GM19035 (cell line): ENCODE results near the gene COG3.
"Not testable (repeated sequence)": the region's sequence is repeated elsewhere in the genome, so short reads cannot be mapped to it uniquely, and the experiment has no call there.

Source experiments
- ATAC-seq: cut with Tn5 transposase; IDR thresholded peaks from one replicate; pipeline ENCODE4 v1.9.1; 2021; ENCODE audit not compliant: unreplicated experiment

COG3 gene, protein sequence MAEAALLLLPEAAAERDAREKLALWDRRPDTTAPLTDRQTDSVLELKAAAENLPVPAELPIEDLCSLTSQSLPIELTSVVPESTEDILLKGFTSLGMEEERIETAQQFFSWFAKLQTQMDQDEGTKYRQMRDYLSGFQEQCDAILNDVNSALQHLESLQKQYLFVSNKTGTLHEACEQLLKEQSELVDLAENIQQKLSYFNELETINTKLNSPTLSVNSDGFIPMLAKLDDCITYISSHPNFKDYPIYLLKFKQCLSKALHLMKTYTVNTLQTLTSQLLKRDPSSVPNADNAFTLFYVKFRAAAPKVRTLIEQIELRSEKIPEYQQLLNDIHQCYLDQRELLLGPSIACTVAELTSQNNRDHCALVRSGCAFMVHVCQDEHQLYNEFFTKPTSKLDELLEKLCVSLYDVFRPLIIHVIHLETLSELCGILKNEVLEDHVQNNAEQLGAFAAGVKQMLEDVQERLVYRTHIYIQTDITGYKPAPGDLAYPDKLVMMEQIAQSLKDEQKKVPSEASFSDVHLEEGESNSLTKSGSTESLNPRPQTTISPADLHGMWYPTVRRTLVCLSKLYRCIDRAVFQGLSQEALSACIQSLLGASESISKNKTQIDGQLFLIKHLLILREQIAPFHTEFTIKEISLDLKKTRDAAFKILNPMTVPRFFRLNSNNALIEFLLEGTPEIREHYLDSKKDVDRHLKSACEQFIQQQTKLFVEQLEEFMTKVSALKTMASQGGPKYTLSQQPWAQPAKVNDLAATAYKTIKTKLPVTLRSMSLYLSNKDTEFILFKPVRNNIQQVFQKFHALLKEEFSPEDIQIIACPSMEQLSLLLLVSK

DNA sequence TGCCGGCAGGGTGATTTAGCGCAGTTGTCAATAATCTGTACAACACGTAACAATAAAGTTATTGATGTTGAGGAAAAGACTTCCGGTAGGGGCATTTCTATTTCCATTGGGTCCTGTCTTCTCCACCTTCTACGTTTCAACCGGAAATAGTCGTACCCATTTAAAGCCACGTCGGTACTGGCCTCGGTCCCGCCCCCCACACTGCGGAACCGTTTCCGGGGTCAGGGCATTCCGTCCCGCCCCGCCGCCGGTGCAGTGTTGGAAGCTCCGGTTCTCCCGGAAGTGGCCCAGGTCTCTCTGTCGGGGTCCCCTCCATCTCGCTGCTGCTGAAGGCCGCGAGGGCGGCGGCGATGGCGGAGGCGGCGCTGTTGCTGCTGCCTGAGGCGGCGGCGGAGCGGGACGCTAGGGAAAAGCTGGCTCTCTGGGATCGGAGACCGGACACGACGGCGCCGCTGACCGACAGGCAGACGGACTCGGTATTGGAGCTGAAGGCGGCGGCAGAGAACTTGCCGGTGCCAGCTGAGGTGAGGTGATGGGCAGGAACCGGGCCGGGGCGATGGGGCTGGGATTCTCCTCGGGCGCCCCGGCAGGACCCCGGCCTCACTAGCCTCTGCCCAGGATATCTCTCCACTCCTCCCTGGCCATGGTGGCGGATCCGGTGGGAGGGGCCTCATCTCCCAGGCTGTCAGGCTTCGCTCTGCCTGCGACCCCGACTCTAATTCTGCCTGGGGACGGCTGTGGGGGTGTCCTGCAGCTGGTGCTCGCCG lies at the start of gene COG3:
Gene COG3 (plus strand): TSS at position 253 of the 767 bp plus-strand sequence. CDS start 98 bp downstream, at position 351.
- peak; percentile 95 for ATAC-seq

DNA sequence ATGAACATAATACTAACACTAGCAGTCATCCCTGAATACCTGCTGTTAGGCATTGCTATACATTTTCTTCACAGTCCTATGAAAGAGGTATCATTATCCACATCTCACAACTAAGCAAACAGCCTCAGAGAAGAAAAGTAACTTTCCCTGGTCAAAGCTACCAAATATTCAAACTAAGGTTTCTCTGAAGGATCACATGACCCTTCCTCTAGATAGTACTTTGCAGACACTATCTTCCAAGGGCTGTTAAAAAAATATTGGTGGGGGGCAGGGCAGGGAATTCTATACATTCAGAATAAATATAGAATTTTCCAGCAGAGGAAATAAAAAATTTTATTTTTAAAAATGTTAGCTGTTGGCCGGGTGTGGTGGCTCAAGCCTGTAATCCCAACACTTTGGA lies 49.6 kb upstream of the COG3 start:
- ATAC-seq: no peak

DNA sequence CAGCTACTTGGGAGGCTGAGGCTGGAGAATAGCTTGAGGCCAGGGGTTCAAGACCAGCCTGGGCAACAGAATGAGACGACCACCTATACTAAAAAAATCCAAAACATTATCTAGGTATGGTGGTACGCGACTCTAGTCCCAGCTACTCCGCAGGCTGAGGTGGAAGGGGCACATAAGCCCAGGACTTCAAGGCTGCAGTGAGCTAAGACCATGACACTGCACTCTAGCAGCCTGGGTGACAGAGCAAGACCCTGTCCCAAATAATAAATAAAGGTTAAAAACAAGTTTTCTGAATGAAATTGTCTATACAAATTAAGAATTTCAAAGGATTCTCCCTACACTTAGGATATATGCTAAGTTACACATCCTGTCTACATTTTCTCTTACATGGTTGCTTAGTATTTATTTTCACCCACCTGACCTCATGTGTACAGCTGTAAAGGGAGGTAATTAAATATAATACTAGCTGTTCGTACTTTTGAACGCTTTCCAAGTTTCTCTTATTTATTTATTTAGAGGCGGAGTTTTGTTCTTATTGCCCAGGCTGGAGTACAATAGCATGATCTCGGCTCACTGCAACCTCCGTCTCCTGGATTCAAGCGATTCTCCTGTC lies 48.1 kb upstream of the COG3 start:
- no peak for ATAC-seq

DNA sequence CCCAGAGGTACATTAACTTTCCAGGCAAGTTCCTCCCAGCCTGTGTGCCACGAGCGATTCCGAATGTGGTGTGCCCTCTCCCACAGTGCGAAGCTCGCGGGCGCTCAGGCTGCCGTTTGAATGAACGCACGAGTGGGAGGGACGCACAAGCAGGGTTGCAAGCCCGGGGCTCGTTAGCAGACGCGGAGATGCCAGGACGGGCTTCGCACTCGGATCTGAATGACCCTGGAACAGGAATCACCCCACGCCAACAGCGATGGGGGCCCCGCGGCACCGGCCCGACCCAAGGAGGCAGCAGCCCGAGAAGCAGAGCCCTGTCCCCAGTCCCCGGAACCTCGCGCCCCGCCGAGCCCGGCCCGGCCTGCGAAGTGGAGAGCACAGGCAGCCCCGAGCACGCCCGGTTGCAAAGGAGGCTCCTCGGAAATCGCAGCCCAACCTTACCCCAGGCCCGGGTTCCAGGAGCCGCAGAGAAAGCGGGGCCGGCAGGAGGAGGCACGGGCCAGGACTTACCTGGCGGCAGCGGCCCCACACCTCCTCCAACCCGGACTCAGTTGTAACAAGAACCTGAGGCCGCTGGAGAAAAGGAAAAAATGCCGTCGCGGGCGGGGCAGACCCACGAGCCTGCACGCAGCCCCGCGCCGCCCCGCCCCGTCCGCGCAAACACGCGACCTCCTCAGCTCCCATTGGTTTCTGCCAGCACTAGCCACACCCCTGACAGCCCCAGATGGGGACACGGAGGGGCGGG lies 46.8 kb upstream of the COG3 start, which contains the start of gene SLC25A30:
Gene SLC25A30 (minus strand): TSS at position 584 of the 745 bp plus-strand sequence. CDS start 6,948 bp downstream, outside the sequence.
- ATAC-seq: peak; percentile 93

DNA sequence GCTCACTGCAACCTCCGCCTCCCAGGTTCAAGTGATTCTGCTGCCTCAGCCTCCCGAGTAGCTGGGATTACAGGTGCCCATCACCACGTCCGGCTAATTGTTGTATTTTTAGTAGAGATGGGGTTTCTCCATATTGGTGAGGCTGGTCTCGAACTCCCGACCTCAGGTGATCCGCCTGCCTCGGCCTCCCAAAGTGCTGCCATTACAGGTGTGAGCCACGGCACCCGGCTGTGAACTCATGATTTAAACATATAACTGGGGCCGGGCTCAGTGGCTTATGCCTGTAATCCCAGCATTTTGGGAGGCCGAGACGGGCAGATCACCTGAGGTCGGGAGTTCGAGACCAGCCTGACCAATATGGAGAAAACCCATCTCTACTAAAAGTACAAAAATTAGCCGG lies 45.4 kb upstream of the COG3 start:
- not testable (repeated sequence) for ATAC-seq

DNA sequence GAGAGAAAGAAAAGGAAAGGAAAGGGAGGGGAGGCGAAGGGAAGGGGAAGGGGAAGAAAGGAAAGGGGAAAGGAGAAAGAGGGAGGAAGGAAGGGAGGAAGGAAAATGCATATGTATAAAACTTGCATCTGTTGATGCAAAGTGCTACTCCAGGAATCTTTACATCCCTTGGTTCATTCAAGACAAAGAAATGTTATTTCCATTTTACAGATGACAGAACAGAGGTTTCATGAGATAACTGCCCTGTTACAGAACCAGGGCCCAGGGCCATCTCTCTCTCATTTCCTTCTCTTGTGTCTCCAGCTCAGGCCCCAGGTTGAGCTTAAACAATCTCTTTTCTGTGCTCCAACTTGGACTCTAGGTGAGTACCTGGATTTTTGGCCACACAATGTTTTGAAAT lies 44.8 kb upstream of the COG3 start:
- no peak for ATAC-seq

DNA sequence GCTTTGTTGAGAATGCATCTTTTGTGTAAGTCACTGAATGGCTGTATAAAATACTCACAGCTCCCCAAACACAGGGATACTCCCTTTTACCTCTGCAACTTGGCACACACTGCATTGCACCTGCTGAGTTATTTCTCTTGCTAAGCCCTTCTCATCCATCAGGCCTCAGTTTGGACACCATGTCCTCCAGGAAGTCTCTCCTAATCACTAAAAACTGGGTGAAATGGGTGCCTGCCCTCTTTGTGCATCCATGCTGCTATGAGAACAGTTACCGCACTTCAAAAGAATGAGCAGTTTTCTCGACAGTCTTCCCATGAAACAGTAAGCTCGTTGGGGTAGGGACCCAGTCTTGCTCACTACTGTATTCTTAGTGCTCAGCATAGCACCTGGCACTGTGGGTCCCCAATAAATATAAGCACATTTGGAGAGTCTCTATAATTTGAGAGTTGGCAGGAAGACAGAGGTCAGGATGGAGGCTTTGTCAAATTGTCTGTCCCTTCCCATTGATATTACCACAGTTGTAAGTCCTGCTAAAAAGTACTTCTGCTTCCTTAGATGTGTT lies 41.9 kb upstream of the COG3 start:
- ATAC-seq: no peak

DNA sequence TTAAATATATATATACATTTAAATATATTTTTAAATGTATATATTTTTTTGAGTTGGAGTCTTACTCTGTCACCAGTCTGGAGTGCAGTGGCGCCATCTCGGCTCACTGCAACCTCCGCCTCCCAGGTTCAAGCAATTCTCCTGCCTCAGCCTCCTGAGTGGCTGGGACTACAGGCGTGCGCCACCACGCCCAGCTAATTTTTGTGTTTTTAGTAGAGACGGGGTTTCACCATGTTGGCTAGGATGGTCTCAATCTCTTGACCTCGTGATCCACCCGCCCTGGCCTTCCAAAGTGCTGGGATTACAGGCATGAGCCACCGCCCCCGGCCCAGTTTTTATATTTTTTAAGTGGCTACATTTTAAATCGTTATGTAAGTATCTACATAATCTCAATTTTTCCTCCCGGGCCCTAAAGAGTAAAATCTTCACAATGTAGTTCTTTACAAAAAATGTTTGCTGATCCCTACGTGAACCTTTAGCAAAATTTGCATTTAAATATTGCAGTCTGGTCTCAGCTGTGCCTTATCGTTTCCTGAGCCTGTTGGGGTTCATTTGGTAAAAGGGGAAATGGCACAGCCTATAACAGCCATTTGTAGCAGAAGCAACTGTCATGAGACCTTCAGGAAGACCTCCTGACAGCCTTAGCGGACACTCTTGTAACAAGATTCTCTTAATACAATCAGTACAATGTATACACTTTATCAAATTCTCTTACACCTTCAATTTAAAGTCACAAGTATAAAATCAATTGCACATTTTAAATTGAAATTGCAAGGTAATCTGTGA lies 38.5 kb upstream of the COG3 start:
- not testable (repeated sequence) for ATAC-seq

DNA sequence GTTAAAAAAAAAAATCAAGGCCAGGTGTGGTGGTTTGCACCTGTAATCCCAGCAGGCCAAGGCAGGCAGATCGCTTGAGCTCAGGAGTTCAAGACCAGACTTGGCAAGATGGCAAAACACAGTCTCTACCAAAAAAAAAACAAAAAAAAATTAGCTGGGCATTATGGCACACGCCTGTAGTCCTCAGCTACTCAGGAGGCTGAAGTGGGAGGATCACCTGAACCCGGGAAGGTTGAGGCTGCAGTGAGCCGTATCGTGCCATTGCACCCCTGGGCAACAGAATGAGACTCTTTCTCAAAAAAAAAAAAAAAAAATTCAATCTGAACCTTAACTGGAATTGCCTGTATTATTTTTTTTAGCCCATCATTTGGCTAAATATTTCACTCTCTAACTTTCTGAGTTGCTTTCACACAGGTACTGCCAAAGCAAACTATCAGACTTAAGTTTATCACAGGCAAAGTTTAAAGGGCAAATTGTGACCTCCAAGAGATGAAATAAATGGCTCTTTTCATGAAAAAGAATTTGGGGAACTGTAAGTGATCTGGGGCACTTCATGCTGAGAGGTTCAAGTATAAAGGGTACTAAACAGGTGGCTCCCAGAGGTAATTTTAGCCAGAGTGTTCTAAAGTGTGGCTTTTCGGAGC lies 31.9 kb upstream of the COG3 start:
- no peak for ATAC-seq

DNA sequence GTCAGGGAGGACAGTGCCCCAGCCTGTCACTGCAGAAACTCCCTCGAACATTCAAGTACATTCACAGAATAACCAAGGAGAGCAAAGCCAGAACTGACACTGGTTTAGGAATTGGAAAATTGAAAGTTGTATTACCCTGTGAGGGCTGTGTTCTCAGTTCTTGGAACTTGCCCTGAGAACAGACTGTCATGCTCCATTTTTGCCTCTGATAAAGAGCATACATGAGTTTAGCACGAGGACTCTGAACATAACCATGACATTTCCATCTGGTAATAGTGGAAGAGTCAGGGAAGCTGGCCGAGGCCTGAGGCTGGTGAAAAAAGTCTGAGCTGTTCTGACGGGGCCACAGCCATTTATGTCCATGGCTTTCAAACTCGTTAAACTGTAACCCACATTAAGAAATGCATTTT lies 31.4 kb upstream of the COG3 start:
- no peak for ATAC-seq

DNA sequence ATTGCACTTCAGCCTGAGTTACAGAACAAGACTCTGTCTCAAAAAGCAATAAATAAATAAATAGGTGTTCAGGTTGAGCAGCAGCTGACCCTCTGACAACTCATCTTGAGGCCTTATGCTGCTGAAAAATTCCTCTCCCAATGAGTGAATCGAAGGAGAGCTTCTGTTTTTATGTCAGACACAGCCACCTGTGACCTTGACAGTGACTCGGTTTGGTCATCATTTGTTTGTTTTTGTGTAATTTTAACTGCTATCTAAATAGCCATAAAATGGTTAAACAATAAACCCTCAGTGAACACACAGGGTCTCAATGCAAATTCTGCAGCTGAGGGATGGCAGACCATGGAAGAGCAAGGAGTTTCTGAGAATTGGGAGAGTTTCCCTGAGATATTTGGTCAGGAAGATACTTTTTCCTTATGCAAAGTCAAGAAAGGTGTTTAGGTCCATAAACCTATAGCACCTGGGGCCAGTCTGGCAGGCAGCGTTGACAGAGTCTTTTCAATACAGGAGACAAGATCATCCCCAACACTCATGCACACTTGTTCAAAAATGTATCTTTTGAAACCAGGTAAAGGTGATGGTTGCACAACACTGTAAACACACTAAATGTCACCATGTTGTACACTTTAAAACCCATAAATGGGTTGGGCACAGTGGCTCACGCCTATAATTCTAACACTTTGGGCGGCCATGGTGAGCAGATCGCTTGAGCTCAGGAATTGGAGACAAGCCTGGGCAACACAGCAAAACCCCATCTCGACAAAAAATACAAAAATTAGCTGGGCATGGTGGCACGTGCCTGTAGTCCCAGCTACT lies 30.0 kb upstream of the COG3 start:
- no peak for ATAC-seq

DNA sequence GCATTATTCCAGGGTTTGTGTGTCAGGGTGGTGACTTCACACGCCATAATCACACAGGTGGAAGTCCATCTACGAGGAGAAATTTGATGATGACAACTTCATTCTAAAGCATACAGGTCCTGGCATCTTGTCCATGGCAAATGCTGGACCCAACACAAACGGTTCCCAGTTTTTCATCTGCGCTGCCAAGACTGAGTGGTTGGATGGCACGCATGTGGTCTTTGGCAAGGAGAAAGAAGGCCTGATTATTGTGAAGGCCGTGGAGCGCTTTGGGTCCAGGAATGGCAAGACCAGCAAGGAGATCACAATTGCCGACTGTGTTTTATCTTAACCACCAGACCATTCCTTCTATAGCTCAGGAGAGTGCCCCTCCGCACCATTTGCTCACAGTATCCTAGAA lies 28.4 kb upstream of the COG3 start:
- ATAC-seq: no peak

DNA sequence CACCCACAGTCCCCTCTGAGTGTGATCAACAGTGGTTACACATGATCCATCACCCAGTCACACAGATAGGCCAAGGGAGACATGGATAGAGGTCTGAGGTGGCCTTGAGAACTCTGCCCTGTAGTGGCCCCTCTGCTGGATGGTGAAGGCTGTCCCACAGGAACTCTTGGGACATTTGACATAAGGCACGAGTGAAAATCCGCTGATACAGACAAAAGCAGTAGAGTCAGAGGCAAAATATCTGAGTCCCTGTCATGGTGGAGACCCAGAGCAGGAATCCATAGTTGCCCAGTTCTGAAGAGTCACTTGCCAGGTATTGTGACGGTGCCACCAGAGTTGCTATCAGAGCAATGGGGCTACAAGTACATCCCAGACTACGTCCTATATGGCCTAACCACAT lies 27.8 kb upstream of the COG3 start:
- no peak for ATAC-seq

DNA sequence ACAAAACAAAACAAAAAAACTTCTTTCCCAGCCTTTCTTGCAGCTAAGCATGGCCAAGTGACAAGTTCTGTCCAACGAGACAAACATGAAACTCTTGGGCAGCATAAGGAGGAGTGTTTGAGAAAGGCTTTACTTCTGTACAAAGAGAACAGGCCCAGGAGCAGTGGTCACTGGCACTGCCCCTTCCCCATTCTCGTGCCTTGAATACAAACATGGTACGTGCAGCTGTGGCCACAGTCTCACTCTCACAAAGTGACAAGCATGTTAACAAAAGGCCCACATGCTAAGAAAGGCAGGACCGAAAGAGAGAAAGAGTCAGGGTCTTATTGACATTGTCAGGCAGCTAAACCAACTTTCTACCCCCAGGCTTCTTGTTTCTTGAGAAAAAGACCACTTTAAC lies 26.8 kb upstream of the COG3 start:
- no peak for ATAC-seq

DNA sequence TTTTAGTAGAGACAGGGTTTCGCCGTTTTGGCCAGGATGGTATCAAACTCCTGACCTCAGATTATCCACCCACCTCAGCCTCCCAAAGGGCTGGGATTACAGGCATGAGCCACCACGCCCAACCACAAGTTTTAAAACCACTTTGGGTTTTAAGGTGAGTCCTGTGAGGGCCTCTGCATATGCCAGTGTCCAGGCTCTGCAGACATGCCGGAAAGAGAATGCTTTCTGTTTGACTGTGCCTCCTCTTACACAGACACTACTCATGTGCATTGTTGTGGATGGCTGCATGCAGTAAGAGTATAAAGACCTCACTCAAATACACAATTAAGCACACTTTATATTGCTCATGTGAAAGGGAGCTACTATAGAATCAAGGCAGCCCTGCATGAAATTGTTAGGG lies 25.7 kb upstream of the COG3 start:
- no peak for ATAC-seq

DNA sequence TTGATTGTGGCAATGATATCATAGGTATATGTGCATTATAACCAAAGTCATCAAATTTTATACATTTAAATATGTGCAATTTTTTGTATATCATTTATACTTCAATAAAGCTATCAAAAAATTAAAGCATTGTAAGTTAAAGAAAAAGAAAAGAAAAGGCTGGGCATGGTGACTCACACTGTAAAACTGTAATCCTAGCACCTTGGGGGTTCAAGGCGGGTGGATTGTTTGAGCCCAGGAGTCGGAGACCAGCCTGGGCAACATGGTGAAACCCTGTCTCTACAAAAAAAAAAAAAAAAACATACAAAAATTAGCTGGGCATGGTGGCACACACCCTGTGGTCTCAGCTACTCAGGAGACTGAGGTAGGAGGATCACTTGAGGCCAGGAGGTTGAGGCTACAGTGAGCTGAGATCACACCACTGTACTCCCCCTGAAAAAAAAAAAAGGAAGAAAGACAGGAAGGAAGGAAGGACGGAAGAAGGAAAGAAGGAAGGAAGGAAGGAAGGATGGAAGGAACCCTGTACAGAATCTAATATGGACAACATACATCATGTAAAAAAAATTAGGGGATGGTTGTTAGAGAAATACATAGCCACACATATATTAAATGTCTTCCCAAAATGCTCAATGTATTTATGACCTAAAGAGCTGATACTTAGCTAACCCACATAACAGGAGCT lies 24.8 kb upstream of the COG3 start:
- ATAC-seq: no peak

DNA sequence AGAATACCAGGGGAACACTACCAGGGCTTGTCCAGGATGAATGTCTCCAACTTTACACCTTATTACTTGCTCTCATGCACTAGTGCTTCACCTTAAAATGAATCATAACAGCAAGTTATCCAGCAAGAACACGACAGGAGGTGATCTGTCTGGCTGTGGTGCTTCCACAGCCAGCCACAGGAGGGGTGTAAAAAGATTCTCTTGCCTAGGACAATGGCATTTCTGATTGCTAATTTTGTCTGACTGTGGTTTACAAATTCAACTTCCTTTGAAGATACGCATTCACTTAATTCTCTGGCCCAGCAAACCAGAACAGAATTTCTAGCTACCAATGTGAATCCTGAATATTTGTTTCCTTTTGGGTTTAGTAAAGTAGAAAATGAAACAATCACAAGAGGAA lies 23.1 kb upstream of the COG3 start:
- ATAC-seq: no peak
